Measurements from ENCODE around the gene CDC37L1.
"Not testable (repeated sequence)": the region's sequence is repeated elsewhere in the genome, so short reads cannot be mapped to it uniquely, and the experiment has no call there.

GRCh38 chr9:4754530-4754929 lies 75.2 kb downstream of the CDC37L1 start:
- TF ChIP-seq, protein P1, sequence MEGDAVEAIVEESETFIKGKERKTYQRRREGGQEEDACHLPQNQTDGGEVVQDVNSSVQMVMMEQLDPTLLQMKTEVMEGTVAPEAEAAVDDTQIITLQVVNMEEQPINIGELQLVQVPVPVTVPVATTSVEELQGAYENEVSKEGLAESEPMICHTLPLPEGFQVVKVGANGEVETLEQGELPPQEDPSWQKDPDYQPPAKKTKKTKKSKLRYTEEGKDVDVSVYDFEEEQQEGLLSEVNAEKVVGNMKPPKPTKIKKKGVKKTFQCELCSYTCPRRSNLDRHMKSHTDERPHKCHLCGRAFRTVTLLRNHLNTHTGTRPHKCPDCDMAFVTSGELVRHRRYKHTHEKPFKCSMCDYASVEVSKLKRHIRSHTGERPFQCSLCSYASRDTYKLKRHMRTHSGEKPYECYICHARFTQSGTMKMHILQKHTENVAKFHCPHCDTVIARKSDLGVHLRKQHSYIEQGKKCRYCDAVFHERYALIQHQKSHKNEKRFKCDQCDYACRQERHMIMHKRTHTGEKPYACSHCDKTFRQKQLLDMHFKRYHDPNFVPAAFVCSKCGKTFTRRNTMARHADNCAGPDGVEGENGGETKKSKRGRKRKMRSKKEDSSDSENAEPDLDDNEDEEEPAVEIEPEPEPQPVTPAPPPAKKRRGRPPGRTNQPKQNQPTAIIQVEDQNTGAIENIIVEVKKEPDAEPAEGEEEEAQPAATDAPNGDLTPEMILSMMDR (IDR thresholded peaks at IDR 0.05): not testable (repeated sequence)
- TF ChIP-seq POLR2AphosphoS5, POLR2A (IDR thresholded peaks at IDR 0.05): not testable (repeated sequence)

All from gastroesophageal sphincter (tissue), 3 donors.